ENCODE measurements around the gene HNRNPF. TPM values are rescaled to one million over a fixed set of nuclear protein-coding genes. Genes with fewer than 3 reads are reported as not detected.

Gene HNRNPF
- total and polyA plus RNA-seq, 2 of the 8 experiments (the other 6 are each of a cell fraction or from before 2014, with no cell fraction given), result 209 to 389 TPM

- Histone ChIP-seq H2BK15ac (ENCODE audit: low read length) (no peak overlapping the region), H3K27me3 (replicated peaks in 1 of 4; ENCODE audit: control insufficient read depth in 3 of 4, extremely low read depth in 1 of 4, insufficient read depth in 3 of 4, low read length in 3 of 4) (no peaks in the 10 kb centered on the region), H3K56ac (replicated peaks; ENCODE audit: insufficient read length, low read depth, low read length) (no peak overlapping the region), H3K18ac (ENCODE audit: extremely low read depth, low read length) (peak overlapping the region; percentile 60), H3K36me3 (ENCODE audit: control insufficient read depth in 2 of 4, insufficient read depth in 4 of 4, low read length in 3 of 4) (no peaks in the 10 kb centered on the region; a peak in 1 of 8 replicates), H2BK5ac (ENCODE audit: low read depth, low read length) (peak overlapping the region; percentile 93), H3K79me2 (ENCODE audit: control insufficient read depth in 1 of 2, insufficient read depth in 2 of 2, low read length in 2 of 2) (peaks cover 44 to 51% of the 10 kb centered on the region in 2 experiments), H3K4me1 (replicated peaks in 1 of 4; ENCODE audit: control insufficient read depth in 3 of 4, insufficient read depth in 4 of 4, low read length in 3 of 4) (peaks cover 0 to 9% (median 1%) of the 10 kb centered on the region in 4 experiments; a peak in 5 of 7 replicates), H2AFZ (ENCODE audit: low read length) (no peak overlapping the region), H4K91ac (replicated peaks; ENCODE audit: insufficient read length, low read length) (peak overlapping the region; percentile 74), H3K14ac (ENCODE audit: insufficient read length) (no peak overlapping the region), H3K4me3 (ENCODE audit: extremely low read depth in 1 of 4, insufficient read depth in 2 of 4, low read depth in 3 of 4, low read length in 4 of 4) (peak overlapping the region; percentile 61 to 97 (median 89)), H3K79me1 (ENCODE audit: low read depth, low read length) (no peaks in the 10 kb centered on the region), H2BK20ac (ENCODE audit: low read length) (no peak overlapping the region), H4K20me1 (replicated peaks in 1 of 2; ENCODE audit: control insufficient read depth in 1 of 2, insufficient read depth in 2 of 2, low read length in 2 of 2) (peaks cover 9 to 12% of the 10 kb centered on the region in 2 experiments), H3K4me2 (ENCODE audit: insufficient read depth in 1 of 2, low read depth in 2 of 2, low read length in 2 of 2) (peak overlapping the region; percentile 80 to 87), H4K5ac (ENCODE audit: insufficient read length, low read depth, low read length) (no peak overlapping the region), H2BK12ac (ENCODE audit: low read depth, low read length) (peak overlapping the region; percentile 75; the same call in 1 of the 2 replicates), H3K4ac (replicated peaks; ENCODE audit: insufficient read length, low read depth, low read length) (no peak overlapping the region), H2AK5ac (ENCODE audit: low read depth, low read length) (no peak overlapping the region; the same call in 1 of the 2 replicates), H3K23me2 (ENCODE audit: low read depth, low read length) (peaks cover 9% of the 10 kb centered on the region; the same call in 1 of the 2 replicates), H3K23ac (ENCODE audit: insufficient read length) (no peak overlapping the region), H2BK120ac (replicated peaks; ENCODE audit: low read depth, low read length) (no peak overlapping the region), H3K9me3 (ENCODE audit: insufficient read depth in 2 of 2, low read depth in 1 of 2, low read length in 1 of 2) (no peaks in the 10 kb centered on the region), H3K9ac (replicated peaks in 1 of 4; ENCODE audit: extremely low read depth in 1 of 4, low read depth in 3 of 4, low read length in 3 of 4) (peak overlapping the region; percentile 52 to 90 (median 86)), H3K27ac (ENCODE audit: low read depth, low read length) (peak overlapping the region; percentile 99), H4K8ac (ENCODE audit: extremely low read depth, insufficient read depth, low read length) (peak overlapping the region; percentile 96; the same call in 1 of the 2 replicates)
- ChIA-PET POLR2A (ENCODE audit: partially characterized antibody) (interaction anchor here (0.6 to 3.9 kb wide), 19 partner anchors 11 to 653 kb away, joined by 3 to 104 read pairs (median 6); partner anchors contain the start of gene ZNF487), CTCF (ENCODE audit: partially characterized antibody) (interaction anchor here (0.8 to 1.8 kb wide), 4 partner anchors 12 to 240 kb away, joined by 3 to 6 read pairs (median 4); partner anchors contain the start of gene ZNF32)
- FAIRE-seq, result no peak
- no peak for DNase-seq (ENCODE audit: low read depth in 1 of 2, low spot score in 2 of 2)
- TF ChIP-seq TAF7 (optimal IDR thresholded peaks at IDR 0.05; ENCODE audit: borderline replicate concordance, low read depth, low read length), result no peak
- no peak for TF ChIP-seq TBP (IDR thresholded peaks at IDR 0.05; ENCODE audit: low read depth, low read length)
- TF ChIP-seq SAP30 (IDR thresholded peaks at IDR 0.05; ENCODE audit: insufficient read depth, insufficient replicate concordance, low read length), result peak; percentile 57
- no peak for TF ChIP-seq CHD1 (IDR thresholded peaks at IDR 0.05; ENCODE audit: low read depth, low read length)
- peak in 1 of 2 experiments; percentile 22; a peak in 1 of 4 replicates for TF ChIP-seq HDAC2 (IDR thresholded peaks at IDR 0.05; ENCODE audit: borderline replicate concordance in 1 of 2, low read depth in 2 of 2, low read length in 2 of 2)
- TF ChIP-seq SP1 (IDR thresholded peaks at IDR 0.05; ENCODE audit: low read depth, low read length), result no peak
- no peak for TF ChIP-seq SUZ12 (IDR thresholded peaks at IDR 0.05; ENCODE audit: low read length)
- WGBS, 2 experiments (ENCODE audit: extremely low coverage in 1 of 2, insufficient coverage in 1 of 2, insufficient read length in 1 of 2, insufficient replicate concordance in 2 of 2, low coverage in 1 of 2, low lambda C conversion rate in 2 of 2, missing lambda C conversion rate in 1 of 2), result 7% methylated on average over 6 of the region's 31 CpGs; no CpG with 5 or more reads in 1 of the 2 experiments
These were observed 666 bp downstream of the HNRNPF start for GRCh38 chr10:43408331-43408709.

All from H1 (cell line).